CD14-positive monocyte (primary cell): ENCODE results near the gene LBHD2. TPM values are rescaled to one million over a fixed set of nuclear protein-coding genes. Genes with fewer than 3 reads are reported as not detected.
A peak's percentile ranks its signal among the peaks of the same experiment; 100 is the strongest.

Experiments
- DNase-seq, 3 donors: peaks; one replicate each; pipeline ENCODE4 v3.0.0-alpha.2; 2011 to 2022
- H2AFZ ChIP-seq: 2 replicates; pipeline ENCODE4 v1.6.0; 2012; ENCODE audit warnings: mild to moderate bottlenecking, low read depth, low read length, inconsistent platforms; ENCODE audit not compliant: insufficient read depth, poor library complexity, severe bottlenecking
- H3K27ac ChIP-seq, 2 donors: 1 replicate in 1 of 2; 2 replicates in 1 of 2; pipeline ENCODE4 v1.5.1; 2012 to 2013; ENCODE audit warnings: low read length in 2 of 2, control low read depth in 1 of 2, inconsistent platforms in 1 of 2, low read depth in 1 of 2, mild to moderate bottlenecking in 1 of 2
- H3K27me3 ChIP-seq, 2 donors: one replicate each; pipeline versions ENCODE4 v1.6.0 to v1.6.1; 2011 to 2013; ENCODE audit warnings: low read length in 2 of 2; ENCODE audit not compliant: control insufficient read depth in 2 of 2, insufficient read depth in 2 of 2
- H3K36me3 ChIP-seq, 2 donors: replicated peaks in 1 of 2; 1 replicate in 1 of 2; 2 replicates in 1 of 2; pipeline versions ENCODE4 v1.5.1 to v1.6.1; 2012 to 2013; ENCODE audit warnings: low read length in 2 of 2, control low read depth in 1 of 2, inconsistent platforms in 1 of 2, mild to moderate bottlenecking in 1 of 2; ENCODE audit not compliant: insufficient read depth in 2 of 2, control insufficient read depth in 1 of 2
- H3K4me1 ChIP-seq, 2 donors: 1 replicate in 1 of 2; 2 replicates in 1 of 2; pipeline versions ENCODE4 v1.5.1 to v1.6.1; 2012 to 2013; ENCODE audit warnings: low read length in 2 of 2, control low read depth in 1 of 2, inconsistent platforms in 1 of 2, mild to moderate bottlenecking in 1 of 2, moderate library complexity in 1 of 2; ENCODE audit not compliant: insufficient read depth in 2 of 2, control insufficient read depth in 1 of 2
- H3K4me2 ChIP-seq: replicated peaks from 2 replicates; pipeline ENCODE3; 2012; ENCODE audit warnings: low read length, moderate library complexity, mild to moderate bottlenecking; ENCODE audit not compliant: poor library complexity, severe bottlenecking; ENCODE audit errors: extremely low read depth
- H3K4me3 ChIP-seq, 3 experiments: fragments of 200-600 bp in 1 of 3; sonication (generic) in 1 of 3; replicated peaks in 1 of 3; 1 replicate in 2 of 3; 2 replicates in 1 of 3; pipeline ENCODE4 v1.5.1; 2011 to 2013; ENCODE audit warnings: low read length in 3 of 3, mild to moderate bottlenecking in 3 of 3, control low read depth in 2 of 3, low read depth in 2 of 3, inconsistent platforms in 1 of 3, moderate library complexity in 1 of 3
- H3K79me2 ChIP-seq: 2 replicates; pipeline ENCODE4 v1.6.0; 2012; ENCODE audit warnings: mild to moderate bottlenecking, control low read depth, inconsistent platforms, low read length, moderate library complexity; ENCODE audit not compliant: insufficient read depth
- H3K9ac ChIP-seq: 2 replicates; pipeline ENCODE4 v1.6.0; 2017; ENCODE audit warnings: low read length, mild to moderate bottlenecking; ENCODE audit not compliant: insufficient read depth, poor library complexity, severe bottlenecking
- H3K9me3 ChIP-seq, 2 donors: replicated peaks in 1 of 2; 1 replicate in 1 of 2; 2 replicates in 1 of 2; pipeline versions ENCODE4 v1.5.1 to v1.6.1; 2012 to 2013; ENCODE audit warnings: low read length in 2 of 2, control low read depth in 1 of 2; ENCODE audit not compliant: control insufficient read depth in 1 of 2, insufficient read depth in 1 of 2
- H4K20me1 ChIP-seq: 2 replicates; pipeline ENCODE4 v1.6.0; 2012; ENCODE audit warnings: mild to moderate bottlenecking, low read length, control low read depth, moderate library complexity; ENCODE audit not compliant: insufficient read depth
- H3K27ac Mint-ChIP-seq, 7 donors: one replicate each; pipeline ENCODE4 v1.8.0; 2020; ENCODE audit warnings: mild to moderate bottlenecking in 7 of 7, mixed read lengths in 7 of 7, moderate library complexity in 6 of 7, inconsistent platforms in 2 of 7
- H3K27me3 Mint-ChIP-seq, 3 donors: one replicate each; pipeline ENCODE4 v1.8.0; 2021 to 2022; ENCODE audit warnings: low read depth in 3 of 3, mild to moderate bottlenecking in 3 of 3, mixed read lengths in 3 of 3, moderate library complexity in 3 of 3, inconsistent platforms in 1 of 3
- H3K36me3 Mint-ChIP-seq, 2 donors: one replicate each; pipeline ENCODE4 v1.8.0; 2020; ENCODE audit warnings: mixed read lengths in 2 of 2, inconsistent platforms in 1 of 2, mild to moderate bottlenecking in 1 of 2
- H3K4me1 Mint-ChIP-seq: one replicate; pipeline ENCODE4 v1.8.0; 2020; ENCODE audit warnings: mild to moderate bottlenecking, mixed read lengths
- H3K4me3 Mint-ChIP-seq, 2 donors: one replicate each; pipeline ENCODE4 v1.8.0; 2020; ENCODE audit warnings: mild to moderate bottlenecking in 2 of 2, mixed read lengths in 2 of 2, moderate library complexity in 1 of 2
- H3K9me3 Mint-ChIP-seq, 7 donors: one replicate each; pipeline ENCODE4 v1.8.0; 2020 to 2022; ENCODE audit warnings: mixed read lengths in 7 of 7, mild to moderate bottlenecking in 6 of 7, moderate library complexity in 6 of 7, inconsistent platforms in 2 of 7
- WGBS: methylation state at CpG from one replicate; pipeline ENCODE4 v1.1.5; 2013; ENCODE audit warnings: missing lambda C conversion rate; ENCODE audit not compliant: insufficient coverage; 5-methylcytosine and 5-hydroxymethylcytosine counted together
- intact Hi-C, 2 donors: fragments of 100-400 bp; cut with micrococcal nuclease; formaldehyde crosslinking; loops; one replicate each; pipeline versions ENCODE4 v1.15.0 to v1.15.1; 2023
- polyA plus RNA-seq, 3 donors: library from polyadenylated mRNA; depleted of rRNA in 1 of 3; unstranded in 2 of 3; stranded (reverse) in 1 of 3; fragments of 300-500 nt in 2 of 3; fragments of >200 nt in 1 of 3; fragmentation: Illumina TruSeq in 2 of 3; gene quantifications; 1 replicate in 2 of 3; 2 replicates in 1 of 3; pipeline ENCODE4 v1.2.3, GENCODE V29; 2012 to 2021
- TF ChIP-seq, protein P1 (sequence below): fragments of 200-600 bp; IDR thresholded peaks from one replicate; pipeline ENCODE4 v1.8.0; 2022; ENCODE audit warnings: antibody characterized with exemption, mild to moderate bottlenecking

Gene LBHD2
- polyA plus RNA-seq, 3 donors, result not detected

DNA sequence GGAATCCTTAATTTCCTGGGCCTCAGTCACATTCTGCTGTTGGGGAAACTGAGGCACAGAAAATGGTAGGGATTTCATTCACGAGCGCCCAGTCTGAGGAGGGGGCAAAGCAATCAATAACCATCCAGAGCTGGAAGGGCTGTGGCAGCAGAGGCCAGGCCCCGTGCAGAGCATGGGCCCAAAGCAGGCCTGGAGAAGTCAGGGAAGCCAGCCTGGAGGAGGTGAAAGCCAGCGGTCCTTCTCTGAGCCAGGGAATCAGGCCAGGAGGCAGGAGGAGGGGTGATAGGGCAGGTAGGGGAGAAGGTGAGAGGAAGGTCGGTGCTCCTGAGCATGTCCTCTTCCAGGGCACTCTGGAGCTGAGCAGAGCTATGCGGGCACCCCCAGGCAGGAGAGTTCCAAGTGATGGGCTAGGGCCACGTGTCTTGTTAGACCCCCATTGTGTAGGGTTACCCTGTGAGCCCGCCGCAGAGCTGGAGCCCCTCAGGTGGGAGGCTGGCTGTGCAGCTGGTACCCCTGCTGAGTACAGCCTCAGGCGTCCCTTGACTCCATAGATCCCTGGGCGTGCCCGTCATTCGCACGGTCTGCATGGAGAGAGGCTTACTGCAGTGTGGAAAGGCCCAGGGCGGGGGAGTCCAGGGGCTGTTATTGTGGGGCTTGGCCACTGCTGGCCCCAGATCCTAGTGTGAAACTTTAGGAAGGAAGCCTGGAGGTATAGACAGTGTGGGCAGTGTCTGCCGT lies 44.0 kb downstream of the LBHD2 start:
- peak overlapping the region in 4 of 7 donors; percentile 41 to 82 (median 70) for H3K27ac Mint-ChIP-seq
- Histone ChIP-seq H3K4me3 (peak overlapping the region in 1 of 3 experiments; percentile 44), H3K9ac (no peak overlapping the region), H3K27ac (peak overlapping the region; percentile 1 to 14), H3K27me3 (no peaks in the 10 kb centered on the region), H2AFZ (no peak overlapping the region), H3K9me3 (no peaks in the 10 kb centered on the region), H3K4me2 (peak overlapping the region; percentile 34), H4K20me1 (peaks cover 94% of the 10 kb centered on the region), H3K79me2 (peaks cover 82% of the 10 kb centered on the region), H3K4me1 (peaks cover 37 to 52% of the 10 kb centered on the region in 2 donors), H3K36me3 (peaks cover 75 to 79% of the 10 kb centered on the region in 2 donors)
- TF ChIP-seq, protein P1, sequence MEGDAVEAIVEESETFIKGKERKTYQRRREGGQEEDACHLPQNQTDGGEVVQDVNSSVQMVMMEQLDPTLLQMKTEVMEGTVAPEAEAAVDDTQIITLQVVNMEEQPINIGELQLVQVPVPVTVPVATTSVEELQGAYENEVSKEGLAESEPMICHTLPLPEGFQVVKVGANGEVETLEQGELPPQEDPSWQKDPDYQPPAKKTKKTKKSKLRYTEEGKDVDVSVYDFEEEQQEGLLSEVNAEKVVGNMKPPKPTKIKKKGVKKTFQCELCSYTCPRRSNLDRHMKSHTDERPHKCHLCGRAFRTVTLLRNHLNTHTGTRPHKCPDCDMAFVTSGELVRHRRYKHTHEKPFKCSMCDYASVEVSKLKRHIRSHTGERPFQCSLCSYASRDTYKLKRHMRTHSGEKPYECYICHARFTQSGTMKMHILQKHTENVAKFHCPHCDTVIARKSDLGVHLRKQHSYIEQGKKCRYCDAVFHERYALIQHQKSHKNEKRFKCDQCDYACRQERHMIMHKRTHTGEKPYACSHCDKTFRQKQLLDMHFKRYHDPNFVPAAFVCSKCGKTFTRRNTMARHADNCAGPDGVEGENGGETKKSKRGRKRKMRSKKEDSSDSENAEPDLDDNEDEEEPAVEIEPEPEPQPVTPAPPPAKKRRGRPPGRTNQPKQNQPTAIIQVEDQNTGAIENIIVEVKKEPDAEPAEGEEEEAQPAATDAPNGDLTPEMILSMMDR, result no peak
- H3K27me3 Mint-ChIP-seq, result peaks cover 0 to 1% (median 0%) of the 10 kb centered on the region in 3 donors
- peaks cover 70 to 85% of the 10 kb centered on the region in 2 donors for H3K36me3 Mint-ChIP-seq
- over 99% methylated on average over 16 of the region's 16 CpGs for WGBS
- peaks cover 36% of the 10 kb centered on the region for H3K4me1 Mint-ChIP-seq
- peak overlapping the region in 1 of 2 donors; percentile 31 for H3K4me3 Mint-ChIP-seq
- no peak for DNase-seq
- H3K9me3 Mint-ChIP-seq, result peaks cover 0 to 2% (median 0%) of the 10 kb centered on the region in 7 donors
- intact Hi-C loops, result no loop called here

DNA sequence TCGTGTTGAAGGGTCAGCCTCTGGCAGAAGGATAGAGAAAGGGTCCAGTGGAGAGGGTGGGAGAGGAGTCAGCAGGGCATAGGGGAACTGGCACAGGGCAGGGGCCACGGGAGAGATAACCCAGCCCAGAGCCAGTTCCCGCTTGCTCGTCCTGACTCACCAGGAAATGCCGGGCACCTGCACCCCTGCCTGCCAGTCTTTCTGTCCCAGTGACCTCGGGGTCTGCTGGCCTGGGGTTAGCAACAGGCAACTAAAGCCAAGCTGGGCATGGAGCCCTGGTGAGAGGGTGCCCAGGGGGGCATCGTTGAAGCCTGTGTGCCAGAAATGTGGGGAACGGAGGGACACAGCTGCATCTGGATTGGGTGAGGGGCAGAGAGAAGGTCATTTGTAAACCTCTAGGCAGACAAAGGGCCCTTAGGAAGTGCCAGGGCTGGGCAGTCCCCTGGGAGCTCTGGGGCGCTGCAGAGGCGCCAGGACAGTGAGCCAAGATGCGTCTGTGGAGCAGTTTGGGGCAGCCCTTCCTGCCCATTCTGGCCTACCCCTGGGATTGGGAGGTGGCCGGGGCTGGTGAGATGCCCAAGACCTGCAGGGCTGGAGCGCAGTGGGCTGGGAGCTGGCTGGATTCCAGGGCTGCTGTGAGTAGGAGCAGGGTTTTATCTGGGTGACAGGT lies 44.8 kb downstream of the LBHD2 start:
- peak overlapping the region; percentile 6 for H3K9ac ChIP-seq
- peaks cover 36% of the 10 kb centered on the region for H3K4me1 Mint-ChIP-seq
- no peaks in the 10 kb centered on the region for H3K27me3 ChIP-seq
- DNase-seq, result no peak
- H3K36me3 Mint-ChIP-seq, result peaks cover 77 to 92% of the 10 kb centered on the region in 2 donors
- H3K4me1 ChIP-seq, result peaks cover 37 to 50% of the 10 kb centered on the region in 2 donors
- H3K4me3 Mint-ChIP-seq, result no peak overlapping the region
- peak overlapping the region in 1 of 2 donors; percentile 14 for H3K27ac ChIP-seq
- 63% methylated on average over 13 of the region's 13 CpGs for WGBS
- no peak overlapping the region for H2AFZ ChIP-seq
- H3K9me3 ChIP-seq, result no peaks in the 10 kb centered on the region
- H3K4me2 ChIP-seq, result peak overlapping the region; percentile 34
- intact Hi-C loops, result no loop called here
- H3K79me2 ChIP-seq, result peaks cover 77% of the 10 kb centered on the region
- peaks cover 82 to 87% of the 10 kb centered on the region in 2 donors for H3K36me3 ChIP-seq
- H3K9me3 Mint-ChIP-seq, result peaks cover 0 to 2% (median 0%) of the 10 kb centered on the region in 7 donors
- peaks cover 97% of the 10 kb centered on the region for H4K20me1 ChIP-seq
- H3K27ac Mint-ChIP-seq, result peak overlapping the region in 5 of 7 donors; percentile 41 to 82 (median 76)
- TF ChIP-seq, protein P1, result no peak
- no peak overlapping the region for H3K4me3 ChIP-seq
- peaks cover 0 to 1% (median 0%) of the 10 kb centered on the region in 3 donors for H3K27me3 Mint-ChIP-seq
